ENCODE data around the gene C6orf141.

C6orf141 gene

GRCh38 chr6:49550492-49551077 lies at the start of gene C6orf141:
C6orf141 (plus strand) TSS chr6:49550668; CDS start chr6:49550793, 125 bp downstream.
- no peak for DNase-seq (ENCODE audit: low read depth)

- DNase-seq (ENCODE audit: low read depth): no peak
These were observed 45.8 kb upstream of the C6orf141 start for GRCh38 chr6:49504666-49505065.

- DNase-seq (ENCODE audit: low read depth): no peak
These were observed 43.8 kb upstream of the C6orf141 start for GRCh38 chr6:49506569-49507111.

- DNase-seq (ENCODE audit: low read depth): no peak
These were observed 41.1 kb upstream of the C6orf141 start for GRCh38 chr6:49509342-49509741.

GRCh38 chr6:49513153-49513989 lies 37.1 kb upstream of the C6orf141 start:
- DNase-seq (ENCODE audit: low read depth): no peak

- no peak for DNase-seq (ENCODE audit: low read depth)
These were observed 35.6 kb upstream of the C6orf141 start for GRCh38 chr6:49514571-49515484.

- no peak for DNase-seq (ENCODE audit: low read depth)
These were observed 34.9 kb upstream of the C6orf141 start for GRCh38 chr6:49515485-49516146.

GRCh38 chr6:49516147-49516505 lies 34.3 kb upstream of the C6orf141 start:
- no peak for DNase-seq (ENCODE audit: low read depth)

- DNase-seq (ENCODE audit: low read depth): no peak
These were observed 32.5 kb upstream of the C6orf141 start for GRCh38 chr6:49517919-49518318.

- DNase-seq (ENCODE audit: low read depth): no peak
These were observed 30.8 kb upstream of the C6orf141 start for GRCh38 chr6:49519660-49520059.

- no peak for DNase-seq (ENCODE audit: low read depth)
These were observed 27.5 kb upstream of the C6orf141 start for GRCh38 chr6:49522710-49523593.

- DNase-seq (ENCODE audit: low read depth): no peak
These were observed 26.6 kb upstream of the C6orf141 start for GRCh38 chr6:49523901-49524300.

GRCh38 chr6:49524541-49524940 lies 25.9 kb upstream of the C6orf141 start:
- no peak for DNase-seq (ENCODE audit: low read depth)

- no peak for DNase-seq (ENCODE audit: low read depth)
These were observed 23.9 kb upstream of the C6orf141 start for GRCh38 chr6:49526598-49526997.

- no peak for DNase-seq (ENCODE audit: low read depth)
These were observed 23.1 kb upstream of the C6orf141 start for GRCh38 chr6:49527320-49527719.

GRCh38 chr6:49528571-49528970 lies 21.9 kb upstream of the C6orf141 start:
- no peak for DNase-seq (ENCODE audit: low read depth)

- DNase-seq (ENCODE audit: low read depth): no peak
These were observed 20.2 kb upstream of the C6orf141 start for GRCh38 chr6:49530141-49530776.

- DNase-seq (ENCODE audit: low read depth): no peak
These were observed 18.5 kb upstream of the C6orf141 start for GRCh38 chr6:49531774-49532569.

GRCh38 chr6:49535795-49536194 lies 14.7 kb upstream of the C6orf141 start:
- no peak for DNase-seq (ENCODE audit: low read depth)
